GM21528 (cell line): ENCODE measurements around the gene DUSP10.

Experiments
- ATAC-seq: cut with Tn5 transposase; IDR thresholded peaks from one replicate; pipeline ENCODE4 v1.9.1; 2021; ENCODE audit warnings: mild to moderate bottlenecking, moderate library complexity; ENCODE audit not compliant: unreplicated experiment, low FRiP score

Gene DUSP10

GRCh38 chr1:221766210-221766609 lies 24.3 kb upstream of the DUSP10 start:
- no peak for ATAC-seq

- no peak for ATAC-seq
Measured at GRCh38 chr1:221765527-221765926, 23.6 kb upstream of the DUSP10 start.

- ATAC-seq, result no peak
Measured at GRCh38 chr1:221762121-221762520, 20.2 kb upstream of the DUSP10 start.

DNA sequence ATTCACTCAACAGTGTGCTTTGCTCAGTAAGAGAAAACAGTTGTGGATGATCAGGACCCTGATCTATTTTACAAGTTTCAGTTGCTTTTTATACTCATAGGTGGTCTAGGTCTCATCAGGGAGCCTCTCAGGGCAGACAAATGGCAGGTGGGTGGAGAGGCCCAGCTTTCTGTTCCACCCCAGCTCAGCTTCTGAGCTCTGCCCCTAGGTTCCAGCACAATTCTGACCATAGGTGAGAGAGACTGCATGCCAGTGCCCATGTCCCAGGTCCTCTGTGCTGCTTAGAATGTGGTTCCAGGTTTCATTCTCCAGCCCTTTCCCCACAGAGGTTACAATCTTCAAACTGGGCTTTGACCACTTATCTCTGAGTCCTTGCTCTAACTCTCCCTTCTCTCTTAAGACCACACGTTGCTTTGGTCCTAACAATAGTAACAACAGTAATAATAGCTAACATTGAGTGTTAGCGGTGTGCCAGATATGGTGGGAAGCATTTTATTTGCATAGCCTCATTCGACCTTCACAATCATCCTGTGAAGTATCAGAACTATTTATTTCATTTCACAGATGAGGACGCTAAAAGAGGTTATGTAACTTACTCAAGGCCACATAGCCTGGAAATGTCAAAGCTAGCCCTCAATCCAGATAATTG lies 19.6 kb upstream of the DUSP10 start:
- peak; percentile 74 for ATAC-seq

DNA sequence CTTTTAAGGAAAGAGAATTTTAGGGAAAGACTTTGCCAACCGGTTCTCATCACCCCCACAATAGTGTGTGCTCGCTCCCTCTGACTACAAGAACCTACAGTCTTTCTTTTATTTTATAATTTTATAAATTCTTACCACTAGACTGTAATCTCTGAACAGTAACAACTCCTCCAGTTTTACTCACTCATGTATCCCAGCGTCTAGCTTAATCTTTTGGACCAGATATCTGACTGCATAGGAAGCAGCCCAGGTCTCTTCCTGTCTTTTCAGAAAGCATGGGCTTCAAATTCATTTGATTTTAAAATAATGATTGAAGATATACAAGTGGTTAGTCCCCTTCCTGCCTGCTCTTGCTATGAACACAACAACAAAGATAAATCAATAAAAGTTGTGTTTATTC lies 19.0 kb upstream of the DUSP10 start:
- ATAC-seq, result no peak

DNA sequence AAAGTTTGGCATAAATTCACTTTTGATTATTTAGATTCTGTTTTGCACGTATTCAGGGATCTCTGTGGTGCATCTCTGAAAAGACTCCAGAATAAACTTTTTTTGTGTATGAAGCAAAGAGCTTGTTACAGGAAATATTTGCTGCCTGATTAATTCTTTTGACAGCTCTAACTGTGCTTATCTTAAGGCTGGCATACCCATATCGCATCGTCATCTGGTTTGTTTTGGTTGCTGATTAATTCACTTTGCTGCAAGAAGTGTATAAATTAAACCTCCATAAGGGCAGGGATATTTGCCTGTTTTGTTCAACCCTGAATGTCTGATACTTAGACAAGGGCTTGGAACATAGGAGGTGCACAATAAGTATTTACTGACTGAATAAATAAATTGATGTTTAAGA lies 17.5 kb upstream of the DUSP10 start:
- ATAC-seq, result no peak

- no peak for ATAC-seq
Measured at GRCh38 chr1:221758455-221758854, 16.6 kb upstream of the DUSP10 start.

GRCh38 chr1:221756830-221757551 lies 15.1 kb upstream of the DUSP10 start:
- ATAC-seq, result no peak

DNA sequence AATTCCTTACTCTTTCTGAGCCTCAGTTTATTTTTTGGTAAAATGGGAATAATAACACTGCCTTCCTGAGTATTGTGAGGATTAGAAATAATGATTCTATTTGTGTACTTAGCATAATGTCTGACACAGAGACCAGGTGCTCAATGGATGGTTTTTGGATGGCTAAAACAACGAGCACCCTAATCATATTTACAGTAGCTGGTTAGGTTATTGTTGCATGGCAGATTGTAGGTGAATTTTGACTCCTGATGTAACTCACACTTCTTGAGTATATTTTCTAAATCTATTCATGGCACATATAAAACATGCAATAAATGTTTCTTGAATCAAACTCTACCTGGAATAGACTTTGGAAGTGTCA lies 11.9 kb upstream of the DUSP10 start:
- ATAC-seq, result peak; percentile 29

- no peak for ATAC-seq
Measured at GRCh38 chr1:221751226-221751887, 9.5 kb upstream of the DUSP10 start.

DNA sequence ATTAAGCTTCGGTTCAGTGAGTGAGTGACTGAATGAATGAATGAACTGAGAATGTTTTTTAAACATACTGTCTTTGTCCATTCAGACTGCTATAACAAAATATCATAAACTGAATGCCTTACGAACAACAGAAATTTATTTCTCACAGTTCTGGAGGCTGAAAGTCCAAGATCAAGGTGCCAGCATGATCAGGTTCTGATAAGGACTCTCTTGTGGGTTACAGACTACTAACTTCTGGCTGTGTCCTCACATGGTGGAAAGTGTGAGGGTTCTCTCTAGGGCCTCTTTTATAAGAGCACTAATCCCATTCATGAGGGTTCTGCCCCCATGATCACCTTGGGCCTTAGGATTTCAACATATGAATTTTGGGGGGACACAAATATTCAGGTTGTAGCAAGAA lies 7.1 kb upstream of the DUSP10 start:
- ATAC-seq, result no peak

DNA sequence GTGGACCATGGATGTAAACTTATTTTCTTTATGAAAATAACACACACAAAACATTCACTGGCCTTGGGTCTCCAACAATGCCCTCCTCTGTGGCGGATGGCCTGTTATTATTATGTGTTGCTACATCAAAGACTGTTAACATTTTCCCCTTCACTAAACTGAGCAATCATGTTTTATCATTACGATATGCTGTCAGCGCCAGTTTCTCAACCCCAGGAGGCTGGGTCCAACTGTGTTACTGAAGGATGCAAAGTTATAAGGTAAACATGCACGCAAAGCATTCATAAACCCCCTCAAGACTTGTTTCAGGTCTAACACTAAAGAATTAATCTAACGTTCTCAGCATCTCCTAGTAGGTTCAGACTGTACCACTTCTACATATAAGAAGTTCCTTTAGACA lies 6.0 kb upstream of the DUSP10 start:
- no peak for ATAC-seq

- peak; percentile 12 for ATAC-seq
Measured at GRCh38 chr1:221743416-221744208, 1.7 kb upstream of the DUSP10 start.

DNA sequence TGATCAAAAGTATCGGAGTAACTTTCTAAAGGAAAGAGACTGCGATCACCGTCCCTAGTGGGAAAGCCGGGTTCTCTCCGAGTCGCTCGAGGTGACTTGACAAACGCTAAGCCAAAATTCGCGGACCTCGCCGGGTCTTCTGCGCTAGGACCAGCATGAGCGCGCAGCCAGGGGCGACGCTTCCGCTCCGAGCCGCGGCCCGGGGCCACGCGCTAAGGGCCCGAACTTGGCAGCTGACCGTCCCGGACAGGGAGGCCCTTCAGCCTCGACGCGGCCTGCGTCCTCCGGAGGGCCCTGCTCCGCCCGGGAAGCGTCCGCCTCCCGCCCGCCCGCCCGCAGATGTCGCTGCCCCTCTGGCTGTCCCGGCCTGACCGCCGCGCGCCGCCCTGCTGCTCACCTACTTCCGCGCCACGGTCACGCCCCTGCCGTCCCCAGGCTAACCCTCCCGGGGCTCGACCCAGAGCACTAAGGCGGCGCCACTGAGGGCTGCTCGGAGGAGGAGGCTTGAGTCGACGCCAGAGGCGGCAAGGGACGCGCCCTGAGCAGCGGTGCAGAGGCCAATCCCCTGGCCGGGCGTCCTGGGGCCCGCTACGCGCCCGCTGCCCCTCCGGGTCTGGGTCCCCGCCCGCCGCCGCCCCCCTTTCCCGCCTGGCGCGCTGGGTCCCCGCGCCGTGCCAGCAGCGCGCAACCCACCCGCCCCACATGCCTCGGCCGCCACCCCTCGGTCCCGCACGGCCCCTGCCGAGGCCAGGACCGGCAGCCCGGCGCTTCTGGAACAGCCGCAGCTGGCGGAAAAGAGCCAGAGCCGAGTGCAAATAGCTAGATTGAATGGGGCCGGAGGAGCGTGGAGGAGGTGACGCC lies 896 bp upstream of the DUSP10 start:
- peak; percentile 52 for ATAC-seq

DNA sequence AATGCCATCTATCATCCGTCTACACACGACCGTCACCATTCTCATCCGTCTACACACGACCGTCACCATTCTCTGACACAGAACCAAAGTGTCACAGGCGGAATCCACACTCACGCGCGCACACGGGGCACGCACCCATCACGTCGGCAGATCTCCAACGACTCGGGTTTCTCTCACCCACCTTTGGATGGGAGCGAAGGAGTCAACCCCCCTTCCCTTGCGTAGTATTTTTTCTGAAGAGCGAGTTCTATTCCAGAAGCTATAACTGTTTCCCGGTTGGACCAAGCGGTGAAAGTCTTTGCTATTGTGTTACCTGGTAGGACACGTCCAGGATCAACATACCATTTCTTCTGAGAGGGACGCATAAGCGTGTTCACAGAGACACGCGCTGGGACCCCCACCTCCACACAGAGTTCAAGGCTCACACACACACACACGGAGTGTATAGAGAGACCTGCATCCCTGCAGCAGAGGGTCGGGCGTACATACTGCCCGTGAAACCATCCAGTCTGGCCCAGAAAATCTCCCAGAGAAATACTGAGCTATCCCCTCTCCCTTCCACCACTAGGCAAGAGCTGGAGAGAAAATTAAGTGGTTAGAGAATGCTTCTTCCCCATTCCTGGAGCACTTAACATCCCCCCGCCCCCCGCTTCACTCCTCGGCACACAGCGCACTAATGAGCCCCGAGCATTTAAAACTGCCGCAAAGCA lies 741 bp downstream of the DUSP10 start:
- ATAC-seq, result no peak

DNA sequence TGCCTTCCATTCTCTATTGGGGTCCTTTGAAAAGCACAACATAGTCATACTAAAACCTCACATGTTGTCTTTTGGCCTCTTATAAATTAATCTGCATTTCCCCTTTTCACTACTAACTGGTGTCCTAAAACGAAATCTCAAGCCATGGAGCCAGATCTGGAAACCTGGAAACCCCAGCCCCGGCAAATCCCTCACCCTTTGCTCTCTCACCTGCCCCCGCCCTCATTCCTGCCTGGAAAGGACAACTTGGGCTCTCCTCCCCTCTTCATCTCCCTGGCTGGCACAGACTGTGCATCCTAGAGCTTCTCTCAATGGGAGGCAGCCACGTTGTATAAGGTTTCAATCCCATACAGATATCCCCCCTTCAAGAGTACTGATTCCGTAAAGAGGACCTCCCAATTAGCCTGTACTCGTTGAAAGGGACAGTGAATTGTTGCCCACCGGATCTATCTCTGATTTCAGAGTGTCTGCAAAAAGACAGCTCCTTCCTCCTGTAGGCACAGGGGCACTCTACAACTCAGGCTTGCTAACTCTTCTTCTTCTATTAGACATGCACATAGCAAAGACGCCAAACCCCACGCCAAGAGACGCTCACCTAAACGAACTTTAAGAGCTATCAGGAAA lies 1.4 kb downstream of the DUSP10 start:
- ATAC-seq, result no peak

DNA sequence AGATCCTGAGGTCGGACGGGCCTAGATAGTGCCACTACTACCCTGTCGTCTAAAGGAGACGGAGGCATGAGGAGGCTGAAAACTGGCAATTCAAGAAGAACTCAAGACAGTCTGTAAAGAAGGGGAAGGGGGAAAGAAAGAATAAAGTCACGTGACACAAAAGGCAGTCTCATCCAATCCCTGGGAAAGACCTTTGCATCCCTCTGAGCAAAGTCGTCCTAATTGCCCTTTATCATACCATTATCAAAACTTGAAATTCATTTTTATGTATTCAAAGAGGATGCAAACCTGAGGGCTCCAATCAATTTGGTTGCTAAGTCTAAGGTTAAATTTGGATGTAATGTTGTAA lies 2.2 kb downstream of the DUSP10 start:
- no peak for ATAC-seq

DNA sequence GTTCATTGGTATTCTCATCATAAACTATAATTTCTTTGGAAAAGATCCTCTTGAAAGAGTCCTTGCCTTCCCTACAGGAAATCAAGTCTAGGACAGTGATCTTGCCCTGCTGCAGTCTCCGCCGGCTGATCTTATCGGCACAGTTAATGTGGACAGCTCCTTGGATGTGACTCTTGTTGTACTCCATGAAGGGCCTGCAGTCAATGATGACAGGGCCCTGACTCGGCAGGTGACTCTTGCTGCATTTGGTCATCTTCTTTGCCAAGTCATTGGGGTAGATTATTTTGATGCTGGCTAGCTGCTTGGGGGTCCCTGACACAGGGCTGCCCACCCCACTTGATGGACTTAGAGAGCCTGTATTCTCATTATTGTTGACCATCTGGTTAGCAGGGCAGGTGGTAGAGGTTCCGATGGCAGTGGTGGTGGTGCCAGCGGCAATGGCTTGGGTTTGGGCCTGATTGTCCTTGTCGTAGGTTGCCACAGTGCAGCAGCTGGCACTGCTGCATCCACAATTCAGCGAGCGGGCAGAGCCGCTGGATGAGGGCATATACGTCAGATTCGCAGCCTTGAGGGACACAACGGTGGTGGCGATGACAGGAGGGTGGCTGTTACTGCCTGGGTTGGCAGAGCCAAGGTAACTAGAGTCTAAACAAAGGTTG lies 2.7 kb downstream of the DUSP10 start:
- no peak for ATAC-seq

- no peak for ATAC-seq
Measured at GRCh38 chr1:221736714-221737113, 5.2 kb downstream of the DUSP10 start.
